ENCODE results near the gene TNKS1BP1. TPM values are rescaled to one million over a fixed set of nuclear protein-coding genes. Genes with fewer than 3 reads are reported as not detected.

The TNKS1BP1 gene
- total RNA-seq, 1 experiment from 2014 or later = 120 TPM

- ChIA-PET CTCF (no interaction called here), POLR2A (no interaction called here)
- H3K27ac Mint-ChIP-seq (ENCODE audit: unreplicated experiment) = no peak overlapping the region
- Histone ChIP-seq H3K27me3 (replicated peaks; ENCODE audit: control insufficient read depth, insufficient read depth, low read length) (no peaks in the 10 kb centered on the region), H3K4me3 (ENCODE audit: low read depth, low read length) (no peak overlapping the region), H3K36me3 (ENCODE audit: control insufficient read depth, insufficient read depth, low read length) (no peaks in the 10 kb centered on the region), H3K9me3 (no peaks in the 10 kb centered on the region; the same call in 1 of the 2 replicates), H3K4me1 (peaks cover 10% of the 10 kb centered on the region)
- intact Hi-C loops (cut with micrococcal nuclease; ENCODE audit: unreplicated experiment) = no loop called here
- peaks cover 6% of the 10 kb centered on the region for H3K36me3 Mint-ChIP-seq (ENCODE audit: insufficient read depth, unreplicated experiment)
- no peak overlapping the region for H3K4me3 Mint-ChIP-seq (ENCODE audit: unreplicated experiment)
- BruUV-seq (replicated peaks) = no TSS peak
- H3K4me1 Mint-ChIP-seq (ENCODE audit: low read depth, unreplicated experiment) = peaks cover 14% of the 10 kb centered on the region
- peaks cover 20% of the 10 kb centered on the region for H3K9me3 Mint-ChIP-seq (ENCODE audit: unreplicated experiment)
- no peak for DNase-seq
- peaks cover 3% of the 10 kb centered on the region for H3K27me3 Mint-ChIP-seq (ENCODE audit: insufficient read depth, unreplicated experiment)
- TF ChIP-seq CTCF (IDR thresholded peaks at IDR 0.05; ENCODE audit: insufficient read depth in 1 of 2, low read depth in 1 of 2, low read length in 1 of 2, severe bottlenecking in 1 of 2, unreplicated experiment in 1 of 2) = no peak
These were observed 49.8 kb downstream of the TNKS1BP1 start for GRCh38 chr11:57274904-57275498.

- Histone ChIP-seq H3K9me3 (no peaks in the 10 kb centered on the region; the same call in 1 of the 2 replicates), H3K36me3 (ENCODE audit: control insufficient read depth, insufficient read depth, low read length) (no peaks in the 10 kb centered on the region), H3K4me3 (ENCODE audit: low read depth, low read length) (no peak overlapping the region), H3K4me1 (peaks cover 6% of the 10 kb centered on the region), H3K27me3 (replicated peaks; ENCODE audit: control insufficient read depth, insufficient read depth, low read length) (no peaks in the 10 kb centered on the region; the same call in 1 of the 2 replicates)
- H3K36me3 Mint-ChIP-seq (ENCODE audit: insufficient read depth, unreplicated experiment) = peaks cover 3% of the 10 kb centered on the region
- peaks cover 10% of the 10 kb centered on the region for H3K4me1 Mint-ChIP-seq (ENCODE audit: low read depth, unreplicated experiment)
- no peak for TF ChIP-seq CTCF (IDR thresholded peaks at IDR 0.05; ENCODE audit: insufficient read depth in 1 of 2, low read depth in 1 of 2, low read length in 1 of 2, severe bottlenecking in 1 of 2, unreplicated experiment in 1 of 2)
- DNase-seq = no peak
- no peak overlapping the region for H3K27ac Mint-ChIP-seq (ENCODE audit: unreplicated experiment)
- H3K27me3 Mint-ChIP-seq (ENCODE audit: insufficient read depth, unreplicated experiment) = peaks cover 3% of the 10 kb centered on the region
- intact Hi-C loops (cut with micrococcal nuclease; ENCODE audit: unreplicated experiment) = no loop called here
- CTCF ChIA-PET = interaction anchor here (1.5 kb wide), 1 partner anchor 24 kb away, joined by 4 read pairs; no protein-coding TSS in a partner anchor
- POLR2A ChIA-PET = no interaction called here
- no peak overlapping the region for H3K4me3 Mint-ChIP-seq (ENCODE audit: unreplicated experiment)
- peaks cover 20% of the 10 kb centered on the region for H3K9me3 Mint-ChIP-seq (ENCODE audit: unreplicated experiment)
- BruUV-seq (replicated peaks) = no TSS peak
These were observed 51.2 kb downstream of the TNKS1BP1 start for GRCh38 chr11:57273448-57274058.

- POLR2A ChIA-PET = no interaction called here
- H3K27me3 Mint-ChIP-seq (ENCODE audit: insufficient read depth, unreplicated experiment) = peaks cover 3% of the 10 kb centered on the region
- Histone ChIP-seq H3K4me3 (ENCODE audit: low read depth, low read length) (no peak overlapping the region), H3K36me3 (ENCODE audit: control insufficient read depth, insufficient read depth, low read length) (no peaks in the 10 kb centered on the region), H3K4me1 (no peaks in the 10 kb centered on the region), H3K9me3 (no peaks in the 10 kb centered on the region; the same call in 1 of the 2 replicates), H3K27me3 (replicated peaks; ENCODE audit: control insufficient read depth, insufficient read depth, low read length) (no peaks in the 10 kb centered on the region; the same call in 1 of the 2 replicates)
- no peak overlapping the region for H3K4me3 Mint-ChIP-seq (ENCODE audit: unreplicated experiment)
- peaks cover 19% of the 10 kb centered on the region for H3K9me3 Mint-ChIP-seq (ENCODE audit: unreplicated experiment)
- no peaks in the 10 kb centered on the region for H3K36me3 Mint-ChIP-seq (ENCODE audit: insufficient read depth, unreplicated experiment)
- no peak for TF ChIP-seq CTCF (IDR thresholded peaks at IDR 0.05; ENCODE audit: insufficient read depth in 1 of 2, low read depth in 1 of 2, low read length in 1 of 2, severe bottlenecking in 1 of 2, unreplicated experiment in 1 of 2)
- no peak for DNase-seq
- no peaks in the 10 kb centered on the region for H3K4me1 Mint-ChIP-seq (ENCODE audit: low read depth, unreplicated experiment)
- intact Hi-C loops (cut with micrococcal nuclease; ENCODE audit: unreplicated experiment) = no loop called here
- BruUV-seq (replicated peaks) = no TSS peak
- CTCF ChIA-PET = interaction anchor here (1.4 kb wide), 1 partner anchor 21 kb away, joined by 3 read pairs; no protein-coding TSS in a partner anchor
- H3K27ac Mint-ChIP-seq (ENCODE audit: unreplicated experiment) = no peak overlapping the region
These were observed 55.2 kb downstream of the TNKS1BP1 start for GRCh38 chr11:57269571-57270021.

Data from Caco-2 (cell line).